Tibial nerve (tissue), 4 donors: ENCODE measurements around the gene LYPD5. TPM values are rescaled to one million over a fixed set of nuclear protein-coding genes. Genes with fewer than 3 reads are reported as not detected.

ENCODE experiments used
- DNase-seq, 2 donors: peaks; one replicate each; pipeline ENCODE4 v3.0.0-alpha.2; 2019; ENCODE audit warnings: low spot score in 2 of 2
- H3K27ac ChIP-seq, 4 donors: fragments of 200-600 bp; sonication (generic) in 3 of 4; one replicate each; pipeline ENCODE4 v1.5.1; 2017 to 2019; ENCODE audit warnings: mild to moderate bottlenecking in 1 of 4
- H3K27me3 ChIP-seq, 2 donors: fragments of 200-600 bp; sonication (generic) in 1 of 2; one replicate each; pipeline versions ENCODE4 v1.5.1 to v1.6.0; 2017 to 2019
- H3K36me3 ChIP-seq, 3 donors: fragments of 200-600 bp; sonication (generic); one replicate each; pipeline ENCODE4 v1.5.1; 2018 to 2019
- H3K4me1 ChIP-seq, 4 donors: fragments of 200-600 bp; sonication (generic) in 3 of 4; one replicate each; pipeline ENCODE4 v1.5.1; 2017 to 2019
- H3K4me3 ChIP-seq, 4 donors: fragments of 200-600 bp; sonication (generic) in 3 of 4; one replicate each; pipeline ENCODE4 v1.5.1; 2017 to 2019; ENCODE audit warnings: mild to moderate bottlenecking in 1 of 4, moderate library complexity in 1 of 4
- H3K9me3 ChIP-seq, 4 donors: fragments of 200-600 bp; sonication (generic) in 3 of 4; one replicate each; pipeline ENCODE4 v1.5.1; 2017 to 2019
- CTCF ChIP-seq, 5 experiments: fragments of 200-600 bp in 3 of 5; fragments of 450-650 bp in 2 of 5; sonication (generic) in 3 of 5; IDR thresholded peaks; one replicate each; pipeline ENCODE4 v1.5.1; 2016 to 2019; ENCODE audit warnings: antibody characterized with exemption in 5 of 5, mild to moderate bottlenecking in 3 of 5, moderate library complexity in 2 of 5
- EP300 ChIP-seq, 2 donors: sonication (generic); formaldehyde crosslinking; IDR thresholded peaks; one replicate each; pipeline ENCODE4 v1.6.1; 2017; ENCODE audit warnings: antibody characterized with exemption in 2 of 2, mild to moderate bottlenecking in 1 of 2
- POLR2A ChIP-seq, 2 donors: fragments of 450-650 bp; IDR thresholded peaks; one replicate each; pipeline ENCODE4 v1.6.1; 2017; ENCODE audit warnings: antibody characterized with exemption in 2 of 2, mild to moderate bottlenecking in 2 of 2, moderate library complexity in 2 of 2
- WGBS, 2 donors: methylation state at CpG; one replicate each; pipeline ENCODE4 v1.1.5; 2018; 5-methylcytosine and 5-hydroxymethylcytosine counted together
- total RNA-seq, 4 donors: library from RNA; depleted of rRNA; stranded (reverse); fragments of >200 nt; gene quantifications; one replicate each; pipeline ENCODE4 v1.1.0, GENCODE V29; 2016

The LYPD5 gene
- total RNA-seq, 4 donors from 2014 or later: 0.39 to 2.1 (median 0.53) TPM

GRCh38 chr19:43760941-43761340 is 41.3 kb downstream of the LYPD5 start:
- TF ChIP-seq POLR2A (IDR thresholded peaks at IDR 0.05) (no peak), EP300 (IDR thresholded peaks at IDR 0.05) (no peak), CTCF (IDR thresholded peaks at IDR 0.05) (no peak)
- Histone ChIP-seq H3K36me3 (no peaks in the 10 kb centered on the region), H3K4me1 (peaks cover 0 to 29% (median 19%) of the 10 kb centered on the region in 4 donors), H3K4me3 (no peak overlapping the region), H3K27me3 (no peaks in the 10 kb centered on the region), H3K9me3 (no peaks in the 10 kb centered on the region), H3K27ac (no peak overlapping the region)
- WGBS, 2 donors: 84 to 92% methylated on average over 4 of the region's 4 CpGs
- no peak for DNase-seq

- no peak for TF ChIP-seq EP300 (IDR thresholded peaks at IDR 0.05)
- TF ChIP-seq POLR2A (IDR thresholded peaks at IDR 0.05): no peak
- no peak for TF ChIP-seq CTCF (IDR thresholded peaks at IDR 0.05)
- 44 to 50% methylated on average over 5 of the region's 5 CpGs for WGBS, 2 donors
- DNase-seq: no peak
- Histone ChIP-seq H3K4me1 (peaks cover 0 to 24% (median 12%) of the 10 kb centered on the region in 4 donors), H3K27me3 (no peaks in the 10 kb centered on the region), H3K4me3 (no peak overlapping the region), H3K27ac (no peak overlapping the region), H3K36me3 (no peaks in the 10 kb centered on the region), H3K9me3 (no peaks in the 10 kb centered on the region)
Observed at GRCh38 chr19:43759515-43759914, 42.7 kb downstream of the LYPD5 start.

- H3K9me3 ChIP-seq: no peaks in the 10 kb centered on the region
- H3K4me1 ChIP-seq: peaks cover 0 to 46% (median 28%) of the 10 kb centered on the region in 4 donors
- peak; percentile 57 to 72 for DNase-seq
- WGBS, 2 donors: 1 to 2% methylated on average over 28 of the region's 28 CpGs
- H3K27me3 ChIP-seq: no peaks in the 10 kb centered on the region
- H3K27ac ChIP-seq: peak overlapping the region; percentile 98 to 99 (median 98)
- H3K36me3 ChIP-seq: peaks cover 0 to 14% (median 0%) of the 10 kb centered on the region in 3 donors
- H3K4me3 ChIP-seq: peak overlapping the region; percentile 50 to 82 (median 72)
- TF ChIP-seq POLR2A (IDR thresholded peaks at IDR 0.05): no peak
- peak in 1 of 2 donors; percentile 24 for TF ChIP-seq EP300 (IDR thresholded peaks at IDR 0.05)
Observed at GRCh38 chr19:43755256-43755801, 46.9 kb downstream of the LYPD5 start.

GRCh38 chr19:43754503-43755255 is 47.6 kb downstream of the LYPD5 start, which contains the start of gene SMG9:
TSS of gene SMG9 (minus strand) at chr19:43754962. CDS start at chr19:43750741, 4,221 bp downstream.
- H3K36me3 ChIP-seq: peaks cover 0 to 21% (median 0%) of the 10 kb centered on the region in 3 donors

GRCh38 chr19:43754253-43754502 is 48.1 kb downstream of the LYPD5 start:
- 1% methylated on average over 11 of the region's 11 CpGs for WGBS, 2 donors
- peak overlapping the region; percentile 50 to 82 (median 72) for H3K4me3 ChIP-seq
- peaks cover 0 to 42% (median 28%) of the 10 kb centered on the region in 4 donors for H3K4me1 ChIP-seq
- DNase-seq: no peak
- no peaks in the 10 kb centered on the region for H3K27me3 ChIP-seq
- no peaks in the 10 kb centered on the region for H3K9me3 ChIP-seq
- TF ChIP-seq POLR2A (IDR thresholded peaks at IDR 0.05) (no peak), CTCF (IDR thresholded peaks at IDR 0.05) (no peak), EP300 (IDR thresholded peaks at IDR 0.05) (no peak)
- peak overlapping the region; percentile 98 to 99 (median 98) for H3K27ac ChIP-seq
- H3K36me3 ChIP-seq: peaks cover 0 to 26% (median 0%) of the 10 kb centered on the region in 3 donors

More at GRCh38 chr19:43754503-43755255, 47.6 kb downstream of the LYPD5 start, which contains the start of gene SMG9:
- Histone ChIP-seq H3K27me3 (no peaks in the 10 kb centered on the region), H3K4me3 (peak within 1 kb of the TSS; percentile 50 to 82 (median 72)), H3K4me1 (peaks cover 0 to 46% (median 28%) of the 10 kb centered on the region in 4 donors), H3K9me3 (no peaks in the 10 kb centered on the region), H3K27ac (peak within 1 kb of the TSS; percentile 98 to 99 (median 98))
- 0 to 1% methylated on average over 48 to 77 of the region's 79 CpGs for WGBS, 2 donors
- peak; percentile 94 to 95 for DNase-seq
- TF ChIP-seq CTCF (IDR thresholded peaks at IDR 0.05): peak in 2 of 5 experiments; percentile 19 to 32
- TF ChIP-seq POLR2A (IDR thresholded peaks at IDR 0.05): peak; percentile 56 to 93
- peak; percentile 94 to 97 for TF ChIP-seq EP300 (IDR thresholded peaks at IDR 0.05)
